ENCODE results near the gene PDXK.

Gene PDXK

GRCh38 chr21:43792406-43792805, 73.5 kb downstream of the PDXK start:
- TF ChIP-seq, protein P1, sequence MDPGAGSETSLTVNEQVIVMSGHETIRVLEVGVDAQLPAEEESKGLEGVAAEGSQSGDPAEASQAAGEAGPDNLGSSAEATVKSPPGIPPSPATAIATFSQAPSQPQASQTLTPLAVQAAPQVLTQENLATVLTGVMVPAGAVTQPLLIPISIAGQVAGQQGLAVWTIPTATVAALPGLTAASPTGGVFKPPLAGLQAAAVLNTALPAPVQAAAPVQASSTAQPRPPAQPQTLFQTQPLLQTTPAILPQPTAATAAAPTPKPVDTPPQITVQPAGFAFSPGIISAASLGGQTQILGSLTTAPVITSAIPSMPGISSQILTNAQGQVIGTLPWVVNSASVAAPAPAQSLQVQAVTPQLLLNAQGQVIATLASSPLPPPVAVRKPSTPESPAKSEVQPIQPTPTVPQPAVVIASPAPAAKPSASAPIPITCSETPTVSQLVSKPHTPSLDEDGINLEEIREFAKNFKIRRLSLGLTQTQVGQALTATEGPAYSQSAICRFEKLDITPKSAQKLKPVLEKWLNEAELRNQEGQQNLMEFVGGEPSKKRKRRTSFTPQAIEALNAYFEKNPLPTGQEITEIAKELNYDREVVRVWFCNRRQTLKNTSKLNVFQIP (CRISPR knock-in tag; IDR thresholded peaks at IDR 0.05; ENCODE audit: borderline replicate concordance, low read depth) = no peak
- TF ChIP-seq ZNF8 (CRISPR knock-in tag; IDR thresholded peaks at IDR 0.05) = no peak
- TF ChIP-seq, protein P2, sequence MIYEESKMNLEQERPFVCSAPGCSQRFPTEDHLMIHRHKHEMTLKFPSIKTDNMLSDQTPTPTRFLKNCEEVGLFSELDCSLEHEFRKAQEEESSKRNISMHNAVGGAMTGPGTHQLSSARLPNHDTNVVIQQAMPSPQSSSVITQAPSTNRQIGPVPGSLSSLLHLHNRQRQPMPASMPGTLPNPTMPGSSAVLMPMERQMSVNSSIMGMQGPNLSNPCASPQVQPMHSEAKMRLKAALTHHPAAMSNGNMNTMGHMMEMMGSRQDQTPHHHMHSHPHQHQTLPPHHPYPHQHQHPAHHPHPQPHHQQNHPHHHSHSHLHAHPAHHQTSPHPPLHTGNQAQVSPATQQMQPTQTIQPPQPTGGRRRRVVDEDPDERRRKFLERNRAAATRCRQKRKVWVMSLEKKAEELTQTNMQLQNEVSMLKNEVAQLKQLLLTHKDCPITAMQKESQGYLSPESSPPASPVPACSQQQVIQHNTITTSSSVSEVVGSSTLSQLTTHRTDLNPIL (CRISPR knock-in tag; IDR thresholded peaks at IDR 0.05; ENCODE audit: low read depth) = no peak
- TF ChIP-seq GLIS3 (CRISPR knock-in tag; IDR thresholded peaks at IDR 0.05) = no peak
- no peak for TF ChIP-seq PPARA (CRISPR knock-in tag; IDR thresholded peaks at IDR 0.05; ENCODE audit: borderline replicate concordance)
- no peak for TF ChIP-seq RARB (CRISPR knock-in tag; IDR thresholded peaks at IDR 0.05)
- no peak for TF ChIP-seq SNAI2 (CRISPR knock-in tag; IDR thresholded peaks at IDR 0.05)
- TF ChIP-seq ARNTL (CRISPR knock-in tag; IDR thresholded peaks at IDR 0.05; ENCODE audit: borderline replicate concordance, low read depth) = no peak
- no peak for TF ChIP-seq BACH2 (CRISPR knock-in tag; IDR thresholded peaks at IDR 0.05; ENCODE audit: borderline replicate concordance)
- TF ChIP-seq ZFP30 (CRISPR knock-in tag; IDR thresholded peaks at IDR 0.05) = no peak
- TF ChIP-seq, protein P3, sequence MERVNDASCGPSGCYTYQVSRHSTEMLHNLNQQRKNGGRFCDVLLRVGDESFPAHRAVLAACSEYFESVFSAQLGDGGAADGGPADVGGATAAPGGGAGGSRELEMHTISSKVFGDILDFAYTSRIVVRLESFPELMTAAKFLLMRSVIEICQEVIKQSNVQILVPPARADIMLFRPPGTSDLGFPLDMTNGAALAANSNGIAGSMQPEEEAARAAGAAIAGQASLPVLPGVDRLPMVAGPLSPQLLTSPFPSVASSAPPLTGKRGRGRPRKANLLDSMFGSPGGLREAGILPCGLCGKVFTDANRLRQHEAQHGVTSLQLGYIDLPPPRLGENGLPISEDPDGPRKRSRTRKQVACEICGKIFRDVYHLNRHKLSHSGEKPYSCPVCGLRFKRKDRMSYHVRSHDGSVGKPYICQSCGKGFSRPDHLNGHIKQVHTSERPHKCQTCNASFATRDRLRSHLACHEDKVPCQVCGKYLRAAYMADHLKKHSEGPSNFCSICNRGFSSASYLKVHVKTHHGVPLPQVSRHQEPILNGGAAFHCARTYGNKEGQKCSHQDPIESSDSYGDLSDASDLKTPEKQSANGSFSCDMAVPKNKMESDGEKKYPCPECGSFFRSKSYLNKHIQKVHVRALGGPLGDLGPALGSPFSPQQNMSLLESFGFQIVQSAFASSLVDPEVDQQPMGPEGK (CRISPR knock-in tag; IDR thresholded peaks at IDR 0.05; ENCODE audit: borderline replicate concordance) = no peak
- TF ChIP-seq ISL1 (CRISPR knock-in tag; IDR thresholded peaks at IDR 0.05) = no peak
- ATAC-seq = no peak

- ATAC-seq = no peak
- TF ChIP-seq ZNF70 (CRISPR knock-in tag; IDR thresholded peaks at IDR 0.05) = no peak
- TF ChIP-seq PPARA (CRISPR knock-in tag; IDR thresholded peaks at IDR 0.05; ENCODE audit: borderline replicate concordance) = no peak
Observed at GRCh38 chr21:43793243-43793642, 74.3 kb downstream of the PDXK start.

DNA sequence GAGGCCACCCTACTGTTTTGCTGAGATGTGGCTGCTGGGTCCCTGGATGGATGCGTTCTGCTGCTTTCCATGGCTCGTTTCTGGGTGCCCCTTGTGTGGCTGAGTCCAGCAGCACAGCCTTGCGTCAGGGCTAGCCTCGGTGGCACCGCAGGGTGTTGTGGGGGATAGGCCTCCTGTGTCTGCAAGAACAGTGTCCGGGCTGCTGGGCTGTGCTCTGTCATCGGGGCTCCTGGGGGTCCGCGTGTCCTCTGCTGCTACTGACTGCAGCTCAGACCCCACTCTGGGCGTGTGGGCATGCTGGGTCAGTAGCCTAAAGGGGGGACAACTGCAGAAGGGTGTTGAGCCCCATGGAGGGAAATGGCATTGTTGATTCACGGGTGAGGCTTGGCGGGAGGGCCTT, 75.4 kb downstream of the PDXK start:
- TF ChIP-seq RARB (CRISPR knock-in tag; IDR thresholded peaks at IDR 0.05) = no peak
- TF ChIP-seq CSDC2 (CRISPR knock-in tag; IDR thresholded peaks at IDR 0.05) = no peak
- no peak for TF ChIP-seq BACH2 (CRISPR knock-in tag; IDR thresholded peaks at IDR 0.05; ENCODE audit: borderline replicate concordance)
- no peak for TF ChIP-seq TOX (CRISPR knock-in tag; IDR thresholded peaks at IDR 0.05; ENCODE audit: borderline replicate concordance)
- TF ChIP-seq CSRNP3 (CRISPR knock-in tag; IDR thresholded peaks at IDR 0.05) = no peak
- no peak for TF ChIP-seq TCF4 (CRISPR knock-in tag; IDR thresholded peaks at IDR 0.05; ENCODE audit: borderline replicate concordance)
- no peak for TF ChIP-seq ARNTL (CRISPR knock-in tag; IDR thresholded peaks at IDR 0.05; ENCODE audit: borderline replicate concordance, low read depth)
- TF ChIP-seq GLIS3 (CRISPR knock-in tag; IDR thresholded peaks at IDR 0.05) = no peak
- TF ChIP-seq SNAI2 (CRISPR knock-in tag; IDR thresholded peaks at IDR 0.05) = no peak
- no peak for TF ChIP-seq ZFP3 (CRISPR knock-in tag; IDR thresholded peaks at IDR 0.05)
- ATAC-seq = no peak

DNA sequence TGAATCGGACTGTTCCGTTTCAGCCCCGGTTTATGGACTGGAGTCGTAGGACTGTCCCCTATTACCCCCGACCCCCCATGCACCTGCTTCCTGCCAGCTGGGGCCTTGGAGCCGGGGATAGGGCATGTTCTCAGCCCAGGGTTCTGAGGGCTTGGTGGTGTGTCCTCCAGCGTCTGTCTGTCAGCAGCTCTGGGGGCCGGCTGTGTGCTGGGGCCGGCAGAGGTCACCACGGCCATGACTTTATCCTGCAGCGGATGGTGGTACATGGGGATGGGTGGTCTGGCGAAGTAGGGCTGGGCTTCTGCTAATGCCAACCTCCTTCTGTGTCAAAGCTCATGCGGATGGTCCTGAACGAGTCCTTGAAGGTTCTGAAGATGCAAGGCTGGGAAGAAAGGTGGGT, 75.9 kb downstream of the PDXK start:
- no peak for ATAC-seq
- TF ChIP-seq, protein P3 (CRISPR knock-in tag; IDR thresholded peaks at IDR 0.05; ENCODE audit: borderline replicate concordance) = no peak
- TF ChIP-seq RARB (CRISPR knock-in tag; IDR thresholded peaks at IDR 0.05) = no peak
- TF ChIP-seq ZFP30 (CRISPR knock-in tag; IDR thresholded peaks at IDR 0.05) = no peak
- TF ChIP-seq, protein P1 (CRISPR knock-in tag; IDR thresholded peaks at IDR 0.05; ENCODE audit: borderline replicate concordance, low read depth) = no peak
- no peak for TF ChIP-seq ISL1 (CRISPR knock-in tag; IDR thresholded peaks at IDR 0.05)
- TF ChIP-seq GLIS3 (CRISPR knock-in tag; IDR thresholded peaks at IDR 0.05) = no peak
- TF ChIP-seq CSRNP3 (CRISPR knock-in tag; IDR thresholded peaks at IDR 0.05) = no peak
- TF ChIP-seq ZFP3 (CRISPR knock-in tag; IDR thresholded peaks at IDR 0.05) = no peak
- no peak for TF ChIP-seq ZC3H10 (CRISPR knock-in tag; IDR thresholded peaks at IDR 0.05)
- TF ChIP-seq BACH2 (CRISPR knock-in tag; IDR thresholded peaks at IDR 0.05; ENCODE audit: borderline replicate concordance) = no peak
- TF ChIP-seq TOX (CRISPR knock-in tag; IDR thresholded peaks at IDR 0.05; ENCODE audit: borderline replicate concordance) = no peak
- TF ChIP-seq CSDC2 (CRISPR knock-in tag; IDR thresholded peaks at IDR 0.05) = no peak
- TF ChIP-seq, protein P2 (CRISPR knock-in tag; IDR thresholded peaks at IDR 0.05; ENCODE audit: low read depth) = no peak

Measured in SK-N-SH treated with all-trans-retinoic acid at 6 μM for 48 hours (cell line).